Stomach smooth muscle (tissue), 2 donors: ENCODE measurements around the gene BTBD9.

Source experiments
- H3K27ac ChIP-seq: one replicate; pipeline ENCODE4 v1.7.0; 2013; ENCODE audit warnings: mild to moderate bottlenecking, low read length, inconsistent platforms
- H3K27me3 ChIP-seq, 2 donors: one replicate each; pipeline ENCODE4 v1.7.0; 2013; ENCODE audit warnings: low read length in 2 of 2; ENCODE audit not compliant: insufficient read depth in 2 of 2, control insufficient read depth in 1 of 2
- H3K36me3 ChIP-seq, 2 donors: one replicate each; pipeline ENCODE4 v1.7.0; 2013; ENCODE audit warnings: low read length in 2 of 2; ENCODE audit not compliant: control insufficient read depth in 2 of 2, insufficient read depth in 2 of 2
- H3K4me1 ChIP-seq: one replicate; pipeline ENCODE4 v1.7.0; 2013; ENCODE audit warnings: low read length; ENCODE audit not compliant: control insufficient read depth, insufficient read depth
- H3K4me3 ChIP-seq, 2 donors: one replicate each; pipeline ENCODE4 v1.7.0; 2013; ENCODE audit warnings: low read length in 2 of 2
- H3K9ac ChIP-seq, 2 donors: one replicate each; pipeline ENCODE4 v1.7.0; 2013; ENCODE audit warnings: low read length in 2 of 2, mild to moderate bottlenecking in 1 of 2
- H3K9me3 ChIP-seq, 2 donors: one replicate each; pipeline ENCODE4 v1.7.0; 2013; ENCODE audit warnings: low read length in 2 of 2; ENCODE audit not compliant: control insufficient read depth in 2 of 2
- donor health status: healthy.
- donor health status: Pancreatic carcinoma.

Gene BTBD9

GRCh38 chr6:38498085-38498484, 141.6 kb downstream of the BTBD9 start:
- Histone ChIP-seq H3K27ac (no peak overlapping the region), H3K9ac (no peak overlapping the region), H3K27me3 (no peaks in the 10 kb centered on the region), H3K4me1 (no peaks in the 10 kb centered on the region), H3K4me3 (no peak overlapping the region), H3K9me3 (no peaks in the 10 kb centered on the region), H3K36me3 (no peaks in the 10 kb centered on the region)

GRCh38 chr6:38497546-38497945, 142.2 kb downstream of the BTBD9 start:
- H3K9ac ChIP-seq = no peak overlapping the region
- no peak overlapping the region for H3K27ac ChIP-seq
- H3K36me3 ChIP-seq = no peaks in the 10 kb centered on the region
- H3K27me3 ChIP-seq = no peaks in the 10 kb centered on the region
- H3K4me3 ChIP-seq = no peak overlapping the region
- no peaks in the 10 kb centered on the region for H3K9me3 ChIP-seq
- H3K4me1 ChIP-seq = no peaks in the 10 kb centered on the region

GRCh38 chr6:38495922-38496635, 143.7 kb downstream of the BTBD9 start:
- Histone ChIP-seq H3K27ac (no peak overlapping the region), H3K27me3 (no peaks in the 10 kb centered on the region), H3K36me3 (no peaks in the 10 kb centered on the region), H3K4me1 (no peaks in the 10 kb centered on the region), H3K9ac (no peak overlapping the region), H3K4me3 (no peak overlapping the region), H3K9me3 (no peaks in the 10 kb centered on the region)

- Histone ChIP-seq H3K9me3 (no peaks in the 10 kb centered on the region), H3K36me3 (no peaks in the 10 kb centered on the region), H3K27me3 (no peaks in the 10 kb centered on the region), H3K9ac (no peak overlapping the region), H3K27ac (no peak overlapping the region), H3K4me1 (no peaks in the 10 kb centered on the region), H3K4me3 (no peak overlapping the region)
Measured at GRCh38 chr6:38495518-38495917, 144.2 kb downstream of the BTBD9 start.

GRCh38 chr6:38493931-38494547, 145.7 kb downstream of the BTBD9 start:
- Histone ChIP-seq H3K4me1 (no peaks in the 10 kb centered on the region), H3K9ac (no peak overlapping the region), H3K27me3 (no peaks in the 10 kb centered on the region), H3K9me3 (no peaks in the 10 kb centered on the region), H3K27ac (no peak overlapping the region), H3K4me3 (no peak overlapping the region), H3K36me3 (no peaks in the 10 kb centered on the region)

GRCh38 chr6:38492031-38492430, 147.7 kb downstream of the BTBD9 start:
- Histone ChIP-seq H3K9me3 (no peaks in the 10 kb centered on the region), H3K36me3 (no peaks in the 10 kb centered on the region), H3K27me3 (no peaks in the 10 kb centered on the region), H3K4me1 (no peaks in the 10 kb centered on the region), H3K27ac (no peak overlapping the region), H3K4me3 (no peak overlapping the region), H3K9ac (no peak overlapping the region)

- no peak overlapping the region for H3K9ac ChIP-seq
- no peaks in the 10 kb centered on the region for H3K36me3 ChIP-seq
- H3K4me3 ChIP-seq = no peak overlapping the region
- no peaks in the 10 kb centered on the region for H3K4me1 ChIP-seq
- H3K27me3 ChIP-seq = no peaks in the 10 kb centered on the region
- no peak overlapping the region for H3K27ac ChIP-seq
- peaks cover 0 to 2% of the 10 kb centered on the region in 2 donors for H3K9me3 ChIP-seq
Measured at GRCh38 chr6:38489951-38490350, 149.8 kb downstream of the BTBD9 start.

- Histone ChIP-seq H3K4me3 (no peak overlapping the region), H3K27me3 (no peaks in the 10 kb centered on the region), H3K36me3 (no peaks in the 10 kb centered on the region), H3K9me3 (peaks cover 0 to 2% of the 10 kb centered on the region in 2 donors), H3K27ac (no peak overlapping the region), H3K9ac (no peak overlapping the region), H3K4me1 (no peaks in the 10 kb centered on the region)
Measured at GRCh38 chr6:38487423-38487822, 152.3 kb downstream of the BTBD9 start.

GRCh38 chr6:38485488-38485887, 154.2 kb downstream of the BTBD9 start:
- Histone ChIP-seq H3K9me3 (peaks cover 0 to 2% of the 10 kb centered on the region in 2 donors), H3K4me1 (no peaks in the 10 kb centered on the region), H3K27ac (no peak overlapping the region), H3K27me3 (no peaks in the 10 kb centered on the region), H3K9ac (no peak overlapping the region), H3K36me3 (no peaks in the 10 kb centered on the region), H3K4me3 (no peak overlapping the region)

- Histone ChIP-seq H3K4me1 (no peaks in the 10 kb centered on the region), H3K9me3 (peaks cover 0 to 2% of the 10 kb centered on the region in 2 donors), H3K4me3 (no peak overlapping the region), H3K27me3 (no peaks in the 10 kb centered on the region), H3K9ac (no peak overlapping the region), H3K27ac (no peak overlapping the region), H3K36me3 (no peaks in the 10 kb centered on the region)
Measured at GRCh38 chr6:38484656-38485055, 155.1 kb downstream of the BTBD9 start.

GRCh38 chr6:38483526-38483925, 156.2 kb downstream of the BTBD9 start:
- H3K36me3 ChIP-seq = no peaks in the 10 kb centered on the region
- peaks cover 0 to 2% of the 10 kb centered on the region in 2 donors for H3K9me3 ChIP-seq
- H3K9ac ChIP-seq = no peak overlapping the region
- no peaks in the 10 kb centered on the region for H3K4me1 ChIP-seq
- H3K27me3 ChIP-seq = no peaks in the 10 kb centered on the region
- no peak overlapping the region for H3K27ac ChIP-seq
- H3K4me3 ChIP-seq = no peak overlapping the region
